H9 (cell line): ENCODE measurements around the gene CEP250. TPM values are rescaled to one million over a fixed set of nuclear protein-coding genes. Genes with fewer than 3 reads are reported as not detected.
"Not testable (repeated sequence)": the region's sequence is repeated elsewhere in the genome, so short reads cannot be mapped to it uniquely, and the experiment has no call there.

Experiments used
- DNase-seq: peaks from one replicate; pipeline ENCODE4 v3.0.0-alpha.2; 2017
- H2AFZ ChIP-seq: one replicate; pipeline ENCODE4 v1.6.1; 2013; ENCODE audit warnings: mild to moderate bottlenecking, low read length, control low read depth, moderate library complexity
- H2AK5ac ChIP-seq: 2 replicates; pipeline ENCODE4 v1.6.1; 2013; ENCODE audit warnings: low read length, control low read depth, mixed read lengths; ENCODE audit not compliant: insufficient read length
- H2BK120ac ChIP-seq: one replicate; pipeline ENCODE4 v1.6.1; 2013; ENCODE audit warnings: low read depth, mild to moderate bottlenecking, low read length, control low read depth, inconsistent platforms; ENCODE audit not compliant: poor library complexity, severe bottlenecking
- H2BK12ac ChIP-seq: 2 replicates; pipeline ENCODE4 v1.6.1; 2013; ENCODE audit warnings: low read length, control low read depth, mixed read lengths, low read depth; ENCODE audit not compliant: insufficient read length
- H2BK15ac ChIP-seq: 2 replicates; pipeline ENCODE4 v1.6.1; 2013; ENCODE audit warnings: low read depth, low read length, control low read depth
- H2BK20ac ChIP-seq: one replicate; pipeline ENCODE4 v1.6.1; 2013; ENCODE audit warnings: low read depth, mild to moderate bottlenecking, low read length, control low read depth, inconsistent platforms; ENCODE audit not compliant: poor library complexity, severe bottlenecking
- H2BK5ac ChIP-seq: 2 replicates; pipeline ENCODE4 v1.6.1; 2013; ENCODE audit warnings: low read length, control low read depth, mixed read lengths; ENCODE audit not compliant: insufficient read length
- H3K14ac ChIP-seq: 2 replicates; pipeline ENCODE4 v1.6.1; 2013; ENCODE audit warnings: low read length, control low read depth; ENCODE audit not compliant: insufficient read depth
- H3K18ac ChIP-seq: 2 replicates; pipeline ENCODE4 v1.6.1; 2013; ENCODE audit warnings: low read depth, mild to moderate bottlenecking, mixed read lengths, low read length, control low read depth; ENCODE audit not compliant: insufficient read length
- H3K23ac ChIP-seq: 2 replicates; pipeline ENCODE4 v1.6.1; 2013; ENCODE audit warnings: low read length, control low read depth, mixed read lengths, low read depth; ENCODE audit not compliant: insufficient read length
- H3K23me2 ChIP-seq: 2 replicates; pipeline ENCODE4 v1.6.1; 2013; ENCODE audit warnings: low read depth, mild to moderate bottlenecking, mixed read lengths, low read length, control low read depth; ENCODE audit not compliant: insufficient read length, poor library complexity, severe bottlenecking
- H3K27ac ChIP-seq: 2 replicates; pipeline ENCODE4 v1.5.1; 2013; ENCODE audit warnings: low read length, control low read depth, mixed read lengths, low read depth; ENCODE audit not compliant: insufficient read length
- H3K27me3 ChIP-seq: 2 replicates; pipeline ENCODE4 v1.6.1; 2013; ENCODE audit warnings: low read length, control low read depth, inconsistent platforms; ENCODE audit not compliant: insufficient read depth
- H3K4ac ChIP-seq: 2 replicates; pipeline ENCODE4 v1.6.1; 2013; ENCODE audit warnings: low read depth, mild to moderate bottlenecking, control low read depth, inconsistent platforms, low read length, moderate library complexity
- H3K4me1 ChIP-seq: 2 replicates; pipeline ENCODE4 v1.6.1; 2013; ENCODE audit warnings: low read length, control low read depth, inconsistent platforms; ENCODE audit not compliant: insufficient read depth
- H3K4me2 ChIP-seq: 2 replicates; pipeline ENCODE4 v1.6.1; 2013; ENCODE audit warnings: low read length, control low read depth, mixed read lengths; ENCODE audit not compliant: insufficient read length, insufficient read depth
- H3K56ac ChIP-seq: 2 replicates; pipeline ENCODE4 v1.6.1; 2013; ENCODE audit warnings: low read depth, mild to moderate bottlenecking, mixed read lengths, low read length, control low read depth; ENCODE audit not compliant: insufficient read length
- H3K79me1 ChIP-seq: 2 replicates; pipeline ENCODE4 v1.6.1; 2013; ENCODE audit warnings: low read depth, mild to moderate bottlenecking, moderate library complexity, low read length, control low read depth, inconsistent platforms; ENCODE audit not compliant: insufficient read depth, poor library complexity, severe bottlenecking
- H3K79me2 ChIP-seq: 2 replicates; pipeline ENCODE4 v1.6.1; 2013; ENCODE audit warnings: low read length, control low read depth, inconsistent platforms; ENCODE audit not compliant: insufficient read depth
- H3K9ac ChIP-seq: 2 replicates; pipeline ENCODE4 v1.6.1; 2013; ENCODE audit warnings: low read length, control low read depth, mixed read lengths; ENCODE audit not compliant: insufficient read length; ENCODE audit errors: extremely low read depth
- H3K9me3 ChIP-seq: one replicate; pipeline ENCODE4 v1.6.1; 2013; ENCODE audit warnings: low read depth, low read length, inconsistent platforms; ENCODE audit not compliant: control insufficient read depth
- H3T11ph ChIP-seq: one replicate; pipeline ENCODE4 v1.6.1; 2013; ENCODE audit warnings: mild to moderate bottlenecking, low read length, control low read depth, inconsistent platforms
- H4K20me1 ChIP-seq: one replicate; pipeline ENCODE4 v1.6.1; 2013; ENCODE audit not compliant: control insufficient read depth, insufficient read length, insufficient read depth
- H4K5ac ChIP-seq: 2 replicates; pipeline ENCODE4 v1.6.1; 2013; ENCODE audit warnings: low read depth, mild to moderate bottlenecking, mixed read lengths, low read length, control low read depth; ENCODE audit not compliant: insufficient read length
- H4K8ac ChIP-seq: replicated peaks from 2 replicates; pipeline ENCODE4 v1.6.1; 2013; ENCODE audit warnings: low read length, control low read depth, mixed read lengths, low read depth; ENCODE audit not compliant: insufficient read length
- H4K91ac ChIP-seq: 2 replicates; pipeline ENCODE4 v1.6.1; 2013; ENCODE audit warnings: low read depth, mild to moderate bottlenecking, moderate library complexity, mixed read lengths, low read length, control low read depth; ENCODE audit not compliant: insufficient read length
- H3K27ac Mint-ChIP-seq, 3 experiments: 2 replicates in 2 of 3; 3 replicates in 1 of 3; pipeline ENCODE4 v1.8.0; 2020 to 2021; ENCODE audit warnings: mixed read lengths in 3 of 3, mild to moderate bottlenecking in 1 of 3, moderate library complexity in 1 of 3
- H3K27me3 Mint-ChIP-seq: 2 replicates; pipeline ENCODE4 v1.8.0; 2021; ENCODE audit warnings: low read depth, mild to moderate bottlenecking, moderate library complexity, mixed read lengths
- H3K36me3 Mint-ChIP-seq, 3 experiments: 2 replicates in 2 of 3; 3 replicates in 1 of 3; pipeline ENCODE4 v1.8.0; 2020 to 2021; ENCODE audit warnings: low read depth in 3 of 3, mixed read lengths in 3 of 3; ENCODE audit not compliant: insufficient read depth in 1 of 3
- H3K4me1 Mint-ChIP-seq, 2 experiments: 2 replicates each; pipeline ENCODE4 v1.8.0; 2020; ENCODE audit warnings: mixed read lengths in 2 of 2
- H3K4me3 Mint-ChIP-seq, 2 experiments: 2 replicates in 1 of 2; 3 replicates in 1 of 2; pipeline ENCODE4 v1.8.0; 2020 to 2021; ENCODE audit warnings: mild to moderate bottlenecking in 2 of 2, mixed read lengths in 2 of 2, moderate library complexity in 1 of 2
- H3K9me3 Mint-ChIP-seq, 2 experiments: 2 replicates in 1 of 2; 3 replicates in 1 of 2; pipeline ENCODE4 v1.8.0; 2020; ENCODE audit warnings: mild to moderate bottlenecking in 2 of 2, mixed read lengths in 2 of 2, moderate library complexity in 1 of 2
- CTCF ChIP-seq: fragments of 200-600 bp; sonication (generic); conservative IDR thresholded peaks from 3 replicates; pipeline ENCODE4 v1.8.0; 2021; ENCODE audit warnings: antibody characterized with exemption, mild to moderate bottlenecking
- WGBS: extraction: QIAGEN DNeasy Blood & Tissue Kit; methylation state at CpG from one replicate; pipeline ENCODE4 v1.1.7; 2013; ENCODE audit warnings: missing lambda C conversion rate, low lambda C conversion rate, mixed read lengths; ENCODE audit not compliant: insufficient read length; ENCODE audit errors: extremely low coverage; 5-methylcytosine and 5-hydroxymethylcytosine counted together
- total RNA-seq: library from RNA; stranded (reverse); gene quantifications from 2 replicates; pipeline ENCODE4 v1.2.1, GENCODE V29; 2021

CEP250 gene
- total RNA-seq, 1 experiment from 2014 or later: 29.8 TPM

- no peak overlapping the region for H3K9ac ChIP-seq
- Mint-ChIP-seq H3K36me3 (peaks cover 0 to 9% (median 6%) of the 10 kb centered on the region in 3 experiments; a peak in 6 of 7 replicates), H3K9me3 (no peaks in the 10 kb centered on the region), H3K27me3 (no peaks in the 10 kb centered on the region), H3K27ac (no peak overlapping the region; a peak in 1 of 7 replicates), H3K4me1 (no peaks in the 10 kb centered on the region), H3K4me3 (no peak overlapping the region)
- H4K5ac ChIP-seq: no peak overlapping the region
- H2BK20ac ChIP-seq: no peak overlapping the region
- no peak overlapping the region for H3K56ac ChIP-seq
- H2BK15ac ChIP-seq: no peak overlapping the region
- H3K79me2 ChIP-seq: no peaks in the 10 kb centered on the region
- H3K14ac ChIP-seq: no peak overlapping the region
- H3K18ac ChIP-seq: no peak overlapping the region
- no peaks in the 10 kb centered on the region for H3K9me3 ChIP-seq
- no peak overlapping the region for H3K27ac ChIP-seq
- H2AFZ ChIP-seq: no peak overlapping the region
- H2BK5ac ChIP-seq: no peak overlapping the region
- no CpG with 5 or more reads among the region's 1 CpG for WGBS
- H3K23ac ChIP-seq: no peak overlapping the region
- DNase-seq: no peak
- H3K4me1 ChIP-seq: no peaks in the 10 kb centered on the region
- H3K4me2 ChIP-seq: no peak overlapping the region
- H2BK120ac ChIP-seq: no peak overlapping the region
- no peak overlapping the region for H2BK12ac ChIP-seq
- no peak overlapping the region for H4K91ac ChIP-seq
- no peaks in the 10 kb centered on the region for H4K20me1 ChIP-seq
- TF ChIP-seq CTCF: no peak
- H3K79me1 ChIP-seq: no peaks in the 10 kb centered on the region
- no peak overlapping the region for H3T11ph ChIP-seq
- no peaks in the 10 kb centered on the region for H3K23me2 ChIP-seq
- H3K4ac ChIP-seq: no peak overlapping the region
- H4K8ac ChIP-seq: no peak overlapping the region
- no peak overlapping the region for H2AK5ac ChIP-seq
- no peaks in the 10 kb centered on the region for H3K27me3 ChIP-seq
Measured at GRCh38 chr20:35517125-35517524, 61.7 kb downstream of the CEP250 start.

DNA sequence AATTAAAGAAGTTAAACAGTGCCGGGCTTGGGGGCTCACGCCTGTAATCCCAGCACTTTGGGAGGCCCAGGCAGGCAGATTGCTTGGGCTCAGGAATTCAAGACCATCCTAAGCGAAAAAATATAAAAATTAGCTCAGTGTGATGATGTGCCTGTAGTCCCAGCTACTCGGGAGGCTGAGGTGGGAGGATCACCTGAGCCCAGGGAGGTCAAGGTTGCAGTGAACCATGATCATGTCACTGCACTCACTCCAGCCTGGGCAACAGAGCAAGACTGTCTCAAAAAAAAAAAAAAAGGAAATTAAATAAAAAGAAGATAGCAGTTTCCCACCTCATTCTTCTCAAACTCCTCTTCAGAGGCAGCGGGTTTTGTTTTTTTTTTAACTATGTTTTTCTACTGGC is 62.4 kb downstream of the CEP250 start:
- not testable (repeated sequence) for H3K79me1 ChIP-seq, H2AK5ac ChIP-seq, H3K36me3 Mint-ChIP-seq, H4K91ac ChIP-seq, DNase-seq, H3K27ac ChIP-seq, H2BK20ac ChIP-seq, H3K23me2 ChIP-seq, H3K4ac ChIP-seq, H2BK120ac ChIP-seq, H3K4me2 ChIP-seq, H3K4me3 Mint-ChIP-seq, H2BK5ac ChIP-seq, H4K5ac ChIP-seq, H4K8ac ChIP-seq, H3T11ph ChIP-seq, H2AFZ ChIP-seq, H3K23ac ChIP-seq, H3K27ac Mint-ChIP-seq, H3K27me3 ChIP-seq, H3K14ac ChIP-seq, H2BK12ac ChIP-seq, H3K27me3 Mint-ChIP-seq, H3K4me1 ChIP-seq, H3K9me3 ChIP-seq, H3K4me1 Mint-ChIP-seq, H2BK15ac ChIP-seq, H3K79me2 ChIP-seq, H4K20me1 ChIP-seq, H3K9ac ChIP-seq, H3K9me3 Mint-ChIP-seq, H3K18ac ChIP-seq, H3K56ac ChIP-seq
- no CpG with 5 or more reads among the region's 5 CpGs for WGBS
